ENCODE data around the gene MERTK.
"Not testable (repeated sequence)": the region's sequence is repeated elsewhere in the genome, so short reads cannot be mapped to it uniquely, and the experiment has no call there.

The MERTK gene

DNA sequence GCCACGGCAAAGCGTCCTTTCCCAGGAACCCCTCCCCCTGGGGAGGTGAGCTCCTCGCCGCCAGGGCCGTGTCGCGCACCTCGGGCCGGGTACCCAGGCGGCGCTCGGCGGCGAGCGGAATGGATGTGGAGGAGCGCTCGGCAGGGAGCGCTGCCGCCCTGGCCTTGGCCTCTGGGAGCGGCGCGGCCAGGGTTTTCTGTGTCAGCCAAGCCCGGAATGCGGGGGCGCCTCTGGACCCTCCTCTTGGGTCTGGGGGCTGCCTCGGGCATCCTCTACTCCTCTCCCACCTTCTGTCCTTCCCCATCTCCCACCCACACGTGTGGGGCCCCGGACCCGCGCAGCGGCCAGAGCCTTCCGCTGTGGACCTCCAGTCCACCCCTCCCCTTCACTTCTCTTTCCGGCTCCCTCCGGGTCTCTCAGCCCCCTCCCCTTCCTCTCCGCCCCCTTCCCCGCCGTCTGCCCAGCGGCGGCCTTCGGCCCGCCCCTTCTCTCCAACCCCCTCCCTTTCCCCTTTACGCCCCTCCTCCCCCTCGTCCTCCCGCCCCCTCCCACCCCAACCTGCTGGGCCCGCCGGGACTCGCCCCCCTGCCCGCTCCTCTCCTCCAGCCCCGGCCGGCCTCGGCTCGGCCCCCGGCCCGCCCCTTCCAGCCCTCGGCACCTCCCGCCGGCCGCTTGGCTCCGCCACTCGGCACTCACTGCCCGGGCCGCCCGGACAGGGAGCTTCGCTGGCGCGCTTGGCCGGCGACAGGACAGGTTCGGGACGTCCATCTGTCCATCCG, at the start of gene MERTK:
Gene MERTK, plus strand, starts transcription at position 684 of the 779 bp plus-strand sequence. CDS start 129 bp downstream, outside the sequence.
- TF ChIP-seq, protein P1, sequence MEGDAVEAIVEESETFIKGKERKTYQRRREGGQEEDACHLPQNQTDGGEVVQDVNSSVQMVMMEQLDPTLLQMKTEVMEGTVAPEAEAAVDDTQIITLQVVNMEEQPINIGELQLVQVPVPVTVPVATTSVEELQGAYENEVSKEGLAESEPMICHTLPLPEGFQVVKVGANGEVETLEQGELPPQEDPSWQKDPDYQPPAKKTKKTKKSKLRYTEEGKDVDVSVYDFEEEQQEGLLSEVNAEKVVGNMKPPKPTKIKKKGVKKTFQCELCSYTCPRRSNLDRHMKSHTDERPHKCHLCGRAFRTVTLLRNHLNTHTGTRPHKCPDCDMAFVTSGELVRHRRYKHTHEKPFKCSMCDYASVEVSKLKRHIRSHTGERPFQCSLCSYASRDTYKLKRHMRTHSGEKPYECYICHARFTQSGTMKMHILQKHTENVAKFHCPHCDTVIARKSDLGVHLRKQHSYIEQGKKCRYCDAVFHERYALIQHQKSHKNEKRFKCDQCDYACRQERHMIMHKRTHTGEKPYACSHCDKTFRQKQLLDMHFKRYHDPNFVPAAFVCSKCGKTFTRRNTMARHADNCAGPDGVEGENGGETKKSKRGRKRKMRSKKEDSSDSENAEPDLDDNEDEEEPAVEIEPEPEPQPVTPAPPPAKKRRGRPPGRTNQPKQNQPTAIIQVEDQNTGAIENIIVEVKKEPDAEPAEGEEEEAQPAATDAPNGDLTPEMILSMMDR (IDR thresholded peaks at IDR 0.05; ENCODE audit: low read length, missing control alignments) = peak; percentile 27
- peak within 1 kb of the TSS; percentile 67 for H3K4me3 ChIP-seq (replicated peaks; ENCODE audit: low read depth, low read length)
- peak; percentile 78 for DNase-seq (ENCODE audit: low read depth)

DNA sequence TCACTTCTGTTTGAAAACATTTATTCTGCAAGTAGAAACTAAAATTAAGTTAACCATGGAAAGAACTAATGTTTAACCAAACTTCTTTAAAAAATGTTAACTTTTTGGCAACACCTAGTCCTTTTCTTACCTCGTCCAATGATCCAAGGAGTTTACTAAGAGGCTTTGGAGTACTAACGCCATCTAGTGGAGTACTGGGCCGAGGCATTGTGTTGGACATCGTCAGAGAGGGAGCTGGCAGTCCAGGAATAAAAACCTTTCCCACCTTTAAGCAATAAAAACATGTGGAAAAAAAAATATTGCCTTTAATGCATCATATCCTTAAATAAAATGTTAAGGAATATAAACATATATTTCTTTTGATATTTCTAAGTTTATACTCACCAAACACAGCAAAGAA, 47.8 kb upstream of the MERTK start:
- DNase-seq (ENCODE audit: low read depth) = peak; percentile 59
- TF ChIP-seq, protein P1 (IDR thresholded peaks at IDR 0.05; ENCODE audit: low read length, missing control alignments) = peak; percentile 41
- not testable (repeated sequence) for H3K4me3 ChIP-seq (replicated peaks; ENCODE audit: low read depth, low read length)

DNA sequence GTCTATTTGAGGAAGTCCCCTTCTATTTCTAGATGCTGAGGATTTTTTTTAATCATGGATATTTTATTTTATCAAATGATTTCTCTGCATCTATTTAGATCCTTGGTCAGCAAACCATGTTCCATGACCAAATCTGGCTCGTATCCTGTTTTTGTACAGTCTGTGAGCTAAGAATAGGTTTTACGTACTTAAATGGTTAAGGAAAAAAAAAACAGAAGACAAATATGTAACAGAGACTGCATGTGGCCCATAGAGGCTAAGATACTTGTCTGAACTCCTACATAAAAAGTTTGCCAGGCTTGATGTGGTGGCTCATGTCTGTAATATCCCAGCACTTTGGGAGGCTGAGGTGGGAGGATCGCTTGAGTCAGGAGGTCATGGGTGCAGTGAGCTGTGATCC, 45.9 kb upstream of the MERTK start:
- peak; percentile 2 for DNase-seq (ENCODE audit: low read depth)
- not testable (repeated sequence) for H3K4me3 ChIP-seq (replicated peaks; ENCODE audit: low read depth, low read length)

DNA sequence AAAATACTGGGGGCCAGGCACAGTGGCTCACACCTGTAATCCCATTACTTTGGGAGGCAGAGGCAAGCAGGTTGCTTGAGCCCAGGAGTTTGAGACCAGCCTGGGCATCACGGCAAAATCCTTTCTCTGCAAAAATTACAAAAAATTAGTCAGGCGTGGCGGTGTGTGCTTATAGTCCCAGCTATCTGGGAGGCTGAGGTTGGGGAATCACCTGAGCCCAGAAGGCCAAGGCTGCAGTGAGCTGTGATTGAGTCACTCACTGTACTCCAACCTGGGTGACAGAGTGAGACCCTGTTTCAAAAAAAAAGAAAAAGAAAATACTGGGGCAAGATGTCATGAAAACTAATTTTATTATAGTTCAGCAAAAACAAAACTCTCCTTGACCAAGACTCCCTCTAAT, 38.4 kb upstream of the MERTK start:
- DNase-seq (ENCODE audit: low read depth); H3K4me3 ChIP-seq (replicated peaks; ENCODE audit: low read depth, low read length): not testable (repeated sequence)

DNA sequence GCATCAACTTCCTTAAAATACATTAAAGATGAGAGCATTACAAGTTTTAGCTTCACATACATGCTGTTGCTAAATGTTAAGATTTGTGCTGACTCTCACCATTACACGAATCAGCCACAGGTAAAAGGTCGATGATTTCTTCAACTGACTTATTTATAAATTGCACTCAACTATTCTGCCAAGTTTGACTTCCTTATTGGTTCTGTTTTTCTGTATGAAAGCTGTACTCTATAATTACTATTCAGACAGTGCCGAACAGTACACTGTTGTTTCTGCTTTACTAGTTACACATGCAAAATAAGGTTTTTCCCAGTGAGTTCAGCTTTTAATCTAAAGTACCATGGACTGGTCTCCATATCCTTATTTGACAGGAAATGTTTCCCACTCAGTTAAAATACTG, 33.3 kb upstream of the MERTK start:
- DNase-seq (ENCODE audit: low read depth); H3K4me3 ChIP-seq (replicated peaks; ENCODE audit: low read depth, low read length): not testable (repeated sequence)

DNA sequence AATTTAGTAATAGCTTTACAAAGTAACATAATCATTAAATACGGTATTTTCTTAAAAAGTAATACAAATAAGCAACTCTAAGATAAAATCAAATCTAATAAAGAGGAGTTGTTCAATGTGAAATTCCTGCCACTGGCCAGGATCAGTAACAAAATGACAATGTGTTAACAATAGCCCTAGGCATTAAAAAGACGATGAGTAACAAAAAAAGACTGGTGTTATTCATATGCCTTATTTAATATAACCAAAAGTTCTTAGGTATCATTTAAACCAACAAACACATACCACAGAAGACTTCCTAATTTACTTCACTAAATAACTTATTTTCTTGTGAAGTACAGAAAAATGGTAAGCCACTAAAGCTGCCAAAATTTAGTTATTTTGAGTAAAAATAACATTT, 25.6 kb upstream of the MERTK start:
- not testable (repeated sequence) for H3K4me3 ChIP-seq (replicated peaks; ENCODE audit: low read depth, low read length); DNase-seq (ENCODE audit: low read depth)

DNA sequence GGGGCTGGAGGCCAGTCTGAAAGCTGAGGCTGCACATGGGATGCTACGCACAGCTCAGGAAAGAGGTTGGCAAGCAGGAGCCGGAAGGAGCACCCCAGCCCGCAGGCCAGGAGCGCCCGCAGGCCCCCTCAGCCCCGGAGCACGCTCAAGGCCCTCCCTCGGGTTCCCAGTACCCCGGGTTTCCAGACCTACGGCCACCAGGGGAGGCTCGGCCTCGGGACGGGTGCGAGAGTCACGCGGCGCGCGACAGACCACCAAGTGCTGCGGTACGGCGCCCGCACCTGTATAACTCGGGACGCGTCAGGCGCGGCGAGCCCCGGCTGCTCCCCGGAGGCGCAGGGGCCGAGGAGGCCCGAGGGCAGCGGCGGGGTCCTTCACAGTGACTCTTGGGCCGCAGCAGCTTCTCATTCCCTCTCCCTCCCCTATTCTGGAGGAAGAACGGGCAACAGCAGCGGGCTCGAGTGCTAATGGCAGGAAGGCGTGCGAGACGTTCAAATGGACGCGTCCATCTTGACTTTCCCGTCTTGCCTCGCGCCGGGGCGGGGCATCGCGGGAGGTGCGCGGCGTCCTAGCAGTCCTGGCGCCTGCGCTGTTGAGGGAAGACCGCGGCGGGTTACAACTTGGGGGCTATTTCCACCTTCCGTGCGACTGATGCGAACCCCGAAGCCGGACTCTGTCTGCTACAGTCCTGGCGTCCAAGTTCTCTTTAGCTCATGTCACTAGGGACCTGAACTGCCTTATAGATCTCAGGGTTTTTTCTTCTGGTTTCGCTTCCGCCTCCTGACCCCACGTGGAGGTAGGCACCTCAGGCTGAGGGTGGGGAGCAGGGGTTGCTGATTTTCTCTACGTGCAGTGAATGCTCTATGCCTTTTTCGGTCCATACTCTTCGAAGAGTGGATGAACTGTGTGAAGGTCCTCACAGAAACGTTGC, 14.5 kb upstream of the MERTK start, which contains the start of gene ANAPC1:
Gene ANAPC1, minus strand, starts transcription at position 533 of the 931 bp plus-strand sequence. CDS start 3,368 bp downstream, outside the sequence.
- TF ChIP-seq, protein P1 (IDR thresholded peaks at IDR 0.05; ENCODE audit: low read length, missing control alignments) = no peak
- DNase-seq (ENCODE audit: low read depth) = peak; percentile 72
- H3K4me3 ChIP-seq (replicated peaks; ENCODE audit: low read depth, low read length) = peak within 1 kb of the TSS; percentile 97

DNA sequence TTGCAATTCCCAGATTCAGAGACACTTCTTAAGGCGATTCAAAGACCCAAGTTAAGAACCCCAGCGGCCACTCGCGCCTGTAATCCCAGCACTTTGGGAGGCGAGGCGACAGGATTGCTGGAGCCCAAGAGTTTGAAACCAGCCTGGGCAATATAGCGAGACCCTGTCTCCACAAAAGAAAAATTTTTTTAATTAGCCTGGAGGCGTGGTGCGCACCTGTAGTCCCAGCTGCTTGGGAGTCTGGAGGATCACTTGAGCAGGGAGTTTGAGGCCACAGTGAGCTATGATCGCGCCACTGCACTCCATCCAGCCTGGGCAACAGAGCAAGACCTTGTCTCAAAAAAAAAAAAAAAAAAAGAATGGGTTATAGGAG, 13.8 kb upstream of the MERTK start:
- peak overlapping the region; percentile 97 for H3K4me3 ChIP-seq (replicated peaks; ENCODE audit: low read depth, low read length)
- TF ChIP-seq, protein P1 (IDR thresholded peaks at IDR 0.05; ENCODE audit: low read length, missing control alignments) = no peak
- no peak for DNase-seq (ENCODE audit: low read depth)

DNA sequence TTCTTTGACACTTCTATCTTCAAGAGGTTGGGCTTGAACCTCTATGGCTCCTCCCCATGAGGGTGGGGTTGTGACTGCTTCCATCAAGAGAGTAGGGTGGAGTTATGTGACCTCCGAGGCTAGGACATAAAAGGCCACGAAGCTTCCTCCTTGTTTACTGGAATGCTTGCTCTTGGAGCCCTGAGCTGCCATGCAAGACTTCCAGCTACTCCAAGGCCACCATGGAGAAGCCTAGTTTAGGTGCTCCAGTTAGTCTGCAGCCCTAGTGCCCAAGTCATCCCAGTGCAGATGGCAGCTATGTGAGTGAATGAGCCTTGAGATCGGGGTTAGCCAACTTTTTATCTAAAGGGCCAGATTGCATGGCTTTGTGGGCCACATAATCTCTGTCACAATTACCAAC, 2.4 kb upstream of the MERTK start:
- no peak overlapping the region for H3K4me3 ChIP-seq (replicated peaks; ENCODE audit: low read depth, low read length)
- TF ChIP-seq, protein P1 (IDR thresholded peaks at IDR 0.05; ENCODE audit: low read length, missing control alignments) = no peak
- DNase-seq (ENCODE audit: low read depth) = no peak

All from fibroblast of pulmonary artery (primary cell).